HG03439 (cell line): ENCODE results near the gene ZNF330.

Experiments used
- ATAC-seq: cut with Tn5 transposase; IDR thresholded peaks from one replicate; pipeline ENCODE4 v1.9.1; 2021; ENCODE audit warnings: mild to moderate bottlenecking, moderate library complexity; ENCODE audit not compliant: unreplicated experiment

The ZNF330 gene

GRCh38 chr4:141229408-141230101, 8.9 kb downstream of the ZNF330 start:
- ATAC-seq, result no peak

- ATAC-seq, result no peak
Observed at GRCh38 chr4:141233673-141234072, 13.0 kb downstream of the ZNF330 start.

- no peak for ATAC-seq
Observed at GRCh38 chr4:141238186-141238585, 17.5 kb downstream of the ZNF330 start.

GRCh38 chr4:141240259-141240658, 19.6 kb downstream of the ZNF330 start:
- ATAC-seq, result no peak

- no peak for ATAC-seq
Observed at GRCh38 chr4:141240671-141241070, 20.0 kb downstream of the ZNF330 start.

- no peak for ATAC-seq
Observed at GRCh38 chr4:141241986-141242385, 21.3 kb downstream of the ZNF330 start.

- ATAC-seq, result no peak
Observed at GRCh38 chr4:141244419-141244818, 23.7 kb downstream of the ZNF330 start.

- ATAC-seq, result no peak
Observed at GRCh38 chr4:141246243-141246642, 25.5 kb downstream of the ZNF330 start.

GRCh38 chr4:141246683-141247429, 26.2 kb downstream of the ZNF330 start:
- ATAC-seq, result no peak

GRCh38 chr4:141247430-141247780, 26.7 kb downstream of the ZNF330 start:
- no peak for ATAC-seq

- ATAC-seq, result no peak
Observed at GRCh38 chr4:141248029-141248428, 27.3 kb downstream of the ZNF330 start.

GRCh38 chr4:141248486-141248885, 27.8 kb downstream of the ZNF330 start:
- no peak for ATAC-seq

- ATAC-seq, result no peak
Observed at GRCh38 chr4:141254326-141254725, 33.6 kb downstream of the ZNF330 start.

- no peak for ATAC-seq
Observed at GRCh38 chr4:141255016-141255415, 34.3 kb downstream of the ZNF330 start.

- ATAC-seq, result no peak
Observed at GRCh38 chr4:141258558-141258957, 37.9 kb downstream of the ZNF330 start.

GRCh38 chr4:141275834-141276233, 55.1 kb downstream of the ZNF330 start:
- ATAC-seq, result no peak

GRCh38 chr4:141283152-141283551, 62.5 kb downstream of the ZNF330 start:
- no peak for ATAC-seq

GRCh38 chr4:141283563-141283962, 62.9 kb downstream of the ZNF330 start:
- ATAC-seq, result no peak
